ENCODE measurements around the gene FGF11.
A peak's percentile ranks its signal among the peaks of the same experiment; 100 is the strongest.
"Not testable (repeated sequence)": the region's sequence is repeated elsewhere in the genome, so short reads cannot be mapped to it uniquely, and the experiment has no call there.

The FGF11 gene

GRCh38 chr17:7464081-7464480 is 24.8 kb downstream of the FGF11 start:
- DNase-seq: no peak

GRCh38 chr17:7465597-7466275 is 26.4 kb downstream of the FGF11 start:
- DNase-seq: no peak

GRCh38 chr17:7466318-7466638 is 27.0 kb downstream of the FGF11 start:
- no peak for DNase-seq

- no peak for DNase-seq
Measured at GRCh38 chr17:7466639-7467341, 27.5 kb downstream of the FGF11 start.

GRCh38 chr17:7467498-7467897 is 28.2 kb downstream of the FGF11 start:
- no peak for DNase-seq

GRCh38 chr17:7468290-7468689 is 29.0 kb downstream of the FGF11 start:
- DNase-seq: no peak

- no peak for DNase-seq
Measured at GRCh38 chr17:7468804-7469389, 29.6 kb downstream of the FGF11 start.

GRCh38 chr17:7469843-7470242 is 30.5 kb downstream of the FGF11 start:
- not testable (repeated sequence) for DNase-seq

- DNase-seq: not testable (repeated sequence)
Measured at GRCh38 chr17:7470457-7470973, 31.2 kb downstream of the FGF11 start.

- DNase-seq: no peak
Measured at GRCh38 chr17:7471729-7472128, 32.4 kb downstream of the FGF11 start.

GRCh38 chr17:7474767-7475166 is 35.5 kb downstream of the FGF11 start:
- not testable (repeated sequence) for DNase-seq

GRCh38 chr17:7475764-7476422 is 36.6 kb downstream of the FGF11 start:
- DNase-seq: no peak

- no peak for DNase-seq
Measured at GRCh38 chr17:7476494-7476893, 37.2 kb downstream of the FGF11 start.

- no peak for DNase-seq
Measured at GRCh38 chr17:7476951-7477350, 37.6 kb downstream of the FGF11 start.

- no peak for DNase-seq
Measured at GRCh38 chr17:7477392-7478275, 38.3 kb downstream of the FGF11 start.

GRCh38 chr17:7478276-7479212 is 39.2 kb downstream of the FGF11 start:
- DNase-seq: no peak

GRCh38 chr17:7479213-7480088 is 40.1 kb downstream of the FGF11 start, which contains the start of gene ZBTB4:
ZBTB4 (minus strand) TSS chr17:7479631; CDS start chr17:7466801, 12,830 bp downstream.
- DNase-seq: peak; percentile 31

GRCh38 chr17:7480089-7480384 is 40.7 kb downstream of the FGF11 start:
- no peak for DNase-seq

GRCh38 chr17:7481275-7481674 is 42.0 kb downstream of the FGF11 start, which contains the start of gene SLC35G6:
SLC35G6 (plus strand) TSS chr17:7481446; CDS start chr17:7481517, 71 bp downstream.
- not testable (repeated sequence) for DNase-seq
